AG10803 (cell line): Measurements from ENCODE around the gene AP1G2.
"Not testable (repeated sequence)": the region's sequence is repeated elsewhere in the genome, so short reads cannot be mapped to it uniquely, and the experiment has no call there.

Source experiments
- DNase-seq: peaks from one replicate; pipeline ENCODE4 v3.0.0; 2010; ENCODE audit warnings: low read depth
- H3K4me3 ChIP-seq: 2 replicates; pipeline ENCODE4 v1.5.1; 2011; ENCODE audit warnings: mild to moderate bottlenecking, low read length, control low read depth
- TF ChIP-seq, protein P1 (sequence below): conservative IDR thresholded peaks from 2 replicates; pipeline ENCODE4 v1.5.1; 2011; ENCODE audit warnings: mild to moderate bottlenecking, low read length, control low read depth, inconsistent platforms

AP1G2 gene

DNA sequence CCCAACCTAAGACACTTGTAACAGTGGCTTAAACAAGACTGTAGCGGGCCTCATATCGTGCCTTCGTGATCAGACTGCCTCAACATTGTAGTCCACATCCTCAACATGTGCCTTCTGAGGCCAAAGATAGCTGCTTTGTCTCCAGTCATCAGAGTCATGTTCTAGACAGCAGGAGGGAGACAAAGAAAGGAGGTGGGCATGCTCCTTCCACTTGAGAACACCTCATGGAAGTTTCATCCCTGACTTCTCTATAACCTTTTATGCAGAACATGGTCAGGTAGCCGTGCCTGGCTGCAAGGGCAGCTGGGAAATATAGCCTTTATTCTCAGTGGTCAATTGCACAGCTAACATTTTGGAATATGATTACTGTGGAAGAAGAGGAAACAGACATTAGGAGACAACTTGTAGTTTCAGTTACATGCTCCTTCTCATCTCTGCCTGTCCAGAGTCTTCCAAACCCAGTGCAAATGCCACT lies 43.3 kb upstream of the AP1G2 start:
- H3K4me3 ChIP-seq = no peak overlapping the region
- DNase-seq = no peak
- TF ChIP-seq, protein P1, sequence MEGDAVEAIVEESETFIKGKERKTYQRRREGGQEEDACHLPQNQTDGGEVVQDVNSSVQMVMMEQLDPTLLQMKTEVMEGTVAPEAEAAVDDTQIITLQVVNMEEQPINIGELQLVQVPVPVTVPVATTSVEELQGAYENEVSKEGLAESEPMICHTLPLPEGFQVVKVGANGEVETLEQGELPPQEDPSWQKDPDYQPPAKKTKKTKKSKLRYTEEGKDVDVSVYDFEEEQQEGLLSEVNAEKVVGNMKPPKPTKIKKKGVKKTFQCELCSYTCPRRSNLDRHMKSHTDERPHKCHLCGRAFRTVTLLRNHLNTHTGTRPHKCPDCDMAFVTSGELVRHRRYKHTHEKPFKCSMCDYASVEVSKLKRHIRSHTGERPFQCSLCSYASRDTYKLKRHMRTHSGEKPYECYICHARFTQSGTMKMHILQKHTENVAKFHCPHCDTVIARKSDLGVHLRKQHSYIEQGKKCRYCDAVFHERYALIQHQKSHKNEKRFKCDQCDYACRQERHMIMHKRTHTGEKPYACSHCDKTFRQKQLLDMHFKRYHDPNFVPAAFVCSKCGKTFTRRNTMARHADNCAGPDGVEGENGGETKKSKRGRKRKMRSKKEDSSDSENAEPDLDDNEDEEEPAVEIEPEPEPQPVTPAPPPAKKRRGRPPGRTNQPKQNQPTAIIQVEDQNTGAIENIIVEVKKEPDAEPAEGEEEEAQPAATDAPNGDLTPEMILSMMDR = no peak

DNA sequence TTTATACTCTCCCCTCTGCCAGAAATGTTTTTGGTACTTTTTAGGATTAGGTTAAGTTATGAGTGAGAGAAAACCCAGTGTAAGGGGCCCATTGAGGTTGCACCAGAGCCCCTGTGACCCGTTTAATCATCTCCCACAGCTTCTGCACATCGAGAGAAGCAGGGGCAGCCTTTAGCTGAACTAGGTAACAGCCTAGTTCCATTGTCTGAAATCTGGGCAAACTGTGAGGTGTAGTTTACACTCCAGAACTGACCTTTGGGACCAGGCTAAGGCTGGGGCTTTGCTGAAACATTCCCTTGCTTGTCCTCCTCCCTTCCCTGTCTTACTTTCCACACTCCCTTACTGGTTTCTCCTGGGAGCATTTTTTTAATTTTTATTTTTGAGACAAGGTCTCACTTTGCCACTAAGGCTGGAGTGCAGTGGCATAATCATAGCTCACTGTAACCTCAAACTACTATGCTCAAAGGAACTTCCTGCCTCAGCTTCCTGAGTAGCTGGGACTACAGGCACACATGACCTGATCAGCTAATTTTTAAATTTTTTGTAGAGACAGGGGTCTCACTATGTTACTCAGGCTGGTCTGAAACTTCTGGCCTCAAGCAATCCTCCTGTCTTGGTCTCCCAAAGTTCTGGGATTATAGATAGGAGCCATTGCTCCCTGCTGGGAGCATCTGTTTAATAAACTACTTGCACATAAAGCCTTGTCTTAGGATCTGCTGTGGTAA lies 42.7 kb upstream of the AP1G2 start:
- DNase-seq = no peak
- TF ChIP-seq, protein P1 = no peak
- no peak overlapping the region for H3K4me3 ChIP-seq

- not testable (repeated sequence) for DNase-seq, H3K4me3 ChIP-seq
Measured at GRCh38 chr14:23609411-23610089, 42.0 kb upstream of the AP1G2 start.

GRCh38 chr14:23609001-23609400 lies 41.4 kb upstream of the AP1G2 start:
- TF ChIP-seq, protein P1 = no peak
- no peak for DNase-seq
- H3K4me3 ChIP-seq = no peak overlapping the region

- no peak overlapping the region for H3K4me3 ChIP-seq
- DNase-seq = no peak
- TF ChIP-seq, protein P1 = no peak
Measured at GRCh38 chr14:23608454-23608853, 40.9 kb upstream of the AP1G2 start.

GRCh38 chr14:23605931-23606585 lies 38.5 kb upstream of the AP1G2 start:
- no peak overlapping the region for H3K4me3 ChIP-seq
- TF ChIP-seq, protein P1 = no peak
- no peak for DNase-seq

GRCh38 chr14:23604675-23605170 lies 37.1 kb upstream of the AP1G2 start:
- TF ChIP-seq, protein P1 = no peak
- H3K4me3 ChIP-seq = no peak overlapping the region

More at GRCh38 chr14:23604675-23605170, 37.1 kb upstream of the AP1G2 start:
- DNase-seq = no peak
